Testis (tissue), 2 donors: ENCODE measurements around the gene HK2.

Experiments
- POLR2A ChIP-seq: fragments of 450-650 bp; IDR thresholded peaks from one replicate; pipeline ENCODE4 v1.6.1; 2017; ENCODE audit warnings: antibody characterized with exemption, mild to moderate bottlenecking, moderate library complexity
- TF ChIP-seq, protein P1 (sequence below), 3 experiments: fragments of 450-650 bp in 2 of 3; fragments of 200-600 bp in 1 of 3; sonication (generic) in 1 of 3; IDR thresholded peaks; one replicate each; pipeline ENCODE4 v1.5.1; 2016 to 2019; ENCODE audit warnings: antibody characterized with exemption in 3 of 3, mild to moderate bottlenecking in 2 of 3, moderate library complexity in 1 of 3

- TF ChIP-seq, protein P1, sequence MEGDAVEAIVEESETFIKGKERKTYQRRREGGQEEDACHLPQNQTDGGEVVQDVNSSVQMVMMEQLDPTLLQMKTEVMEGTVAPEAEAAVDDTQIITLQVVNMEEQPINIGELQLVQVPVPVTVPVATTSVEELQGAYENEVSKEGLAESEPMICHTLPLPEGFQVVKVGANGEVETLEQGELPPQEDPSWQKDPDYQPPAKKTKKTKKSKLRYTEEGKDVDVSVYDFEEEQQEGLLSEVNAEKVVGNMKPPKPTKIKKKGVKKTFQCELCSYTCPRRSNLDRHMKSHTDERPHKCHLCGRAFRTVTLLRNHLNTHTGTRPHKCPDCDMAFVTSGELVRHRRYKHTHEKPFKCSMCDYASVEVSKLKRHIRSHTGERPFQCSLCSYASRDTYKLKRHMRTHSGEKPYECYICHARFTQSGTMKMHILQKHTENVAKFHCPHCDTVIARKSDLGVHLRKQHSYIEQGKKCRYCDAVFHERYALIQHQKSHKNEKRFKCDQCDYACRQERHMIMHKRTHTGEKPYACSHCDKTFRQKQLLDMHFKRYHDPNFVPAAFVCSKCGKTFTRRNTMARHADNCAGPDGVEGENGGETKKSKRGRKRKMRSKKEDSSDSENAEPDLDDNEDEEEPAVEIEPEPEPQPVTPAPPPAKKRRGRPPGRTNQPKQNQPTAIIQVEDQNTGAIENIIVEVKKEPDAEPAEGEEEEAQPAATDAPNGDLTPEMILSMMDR (IDR thresholded peaks at IDR 0.05) = no peak
- TF ChIP-seq POLR2A = no peak
These were observed 26.6 kb downstream of the HK2 start for GRCh38 chr2:74860521-74860920.
